GM19035 (cell line): ENCODE results near the gene NUDT2.
"Not testable (repeated sequence)": the region's sequence is repeated elsewhere in the genome, so short reads cannot be mapped to it uniquely, and the experiment has no call there.

ENCODE experiments used
- ATAC-seq: cut with Tn5 transposase; IDR thresholded peaks from one replicate; pipeline ENCODE4 v1.9.1; 2021; ENCODE audit not compliant: unreplicated experiment

Gene NUDT2

GRCh38 chr9:34328987-34329832 lies at the start of gene NUDT2, which contains the start of gene KIF24:
TSS of gene NUDT2 (plus strand) at chr9:34329569. CDS start at chr9:34339040, 9,471 bp downstream.
TSS of gene KIF24 (minus strand) at chr9:34329268. CDS start at chr9:34311346, 17,922 bp downstream.
- peak; percentile 93 for ATAC-seq

GRCh38 chr9:34282096-34282495 lies 47.3 kb upstream of the NUDT2 start:
- ATAC-seq, result no peak

DNA sequence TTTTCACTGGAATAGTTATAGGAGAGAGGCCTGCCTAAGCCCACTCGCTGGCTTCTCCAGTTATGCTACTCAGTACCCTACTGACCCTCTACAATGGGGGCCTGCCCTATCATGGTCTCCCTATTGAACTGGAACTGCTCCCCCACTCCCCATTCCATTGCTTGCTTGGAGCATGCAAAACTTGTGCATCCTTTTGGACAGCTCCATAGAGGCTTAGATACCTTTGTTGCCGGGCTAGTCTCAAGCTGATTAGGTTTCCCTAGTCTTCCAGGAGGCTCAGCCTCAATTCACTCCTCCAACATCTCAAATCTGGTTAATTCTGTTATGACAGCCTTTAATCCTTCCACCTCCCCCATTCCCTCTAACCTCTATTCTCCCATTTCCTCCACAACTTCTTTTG lies 40.2 kb upstream of the NUDT2 start:
- no peak for ATAC-seq

GRCh38 chr9:34291023-34291422 lies 38.3 kb upstream of the NUDT2 start:
- no peak for ATAC-seq

DNA sequence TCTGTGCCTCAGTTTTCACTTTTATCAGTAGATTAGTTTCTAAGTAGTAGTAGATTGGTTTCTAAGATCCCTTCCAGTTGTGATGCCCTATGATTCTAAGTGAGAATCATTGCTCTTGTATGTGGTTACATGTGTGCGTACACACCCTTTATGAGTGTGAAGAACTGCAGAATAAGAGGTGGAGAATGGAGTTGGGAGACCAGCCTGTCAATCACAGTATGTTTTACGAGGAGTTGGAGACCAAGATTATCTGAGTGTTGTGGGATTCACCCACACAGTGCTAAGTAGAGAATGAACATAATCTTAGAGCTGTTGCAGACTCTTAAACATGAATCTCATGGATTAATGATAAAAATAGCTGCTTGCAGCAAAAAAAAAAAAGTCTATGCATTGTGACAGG lies 37.9 kb upstream of the NUDT2 start:
- ATAC-seq, result no peak

GRCh38 chr9:34292552-34292951 lies 36.8 kb upstream of the NUDT2 start:
- ATAC-seq, result no peak

- not testable (repeated sequence) for ATAC-seq
Measured at GRCh38 chr9:34301064-34301463, 28.3 kb upstream of the NUDT2 start.

- ATAC-seq, result not testable (repeated sequence)
Measured at GRCh38 chr9:34308316-34308715, 21.1 kb upstream of the NUDT2 start.

- no peak for ATAC-seq
Measured at GRCh38 chr9:34310215-34310614, 19.2 kb upstream of the NUDT2 start.

GRCh38 chr9:34311499-34312185 lies 17.7 kb upstream of the NUDT2 start:
- no peak for ATAC-seq

GRCh38 chr9:34317436-34317835 lies 11.9 kb upstream of the NUDT2 start:
- ATAC-seq, result no peak

GRCh38 chr9:34318163-34318790 lies 11.1 kb upstream of the NUDT2 start:
- ATAC-seq, result no peak

DNA sequence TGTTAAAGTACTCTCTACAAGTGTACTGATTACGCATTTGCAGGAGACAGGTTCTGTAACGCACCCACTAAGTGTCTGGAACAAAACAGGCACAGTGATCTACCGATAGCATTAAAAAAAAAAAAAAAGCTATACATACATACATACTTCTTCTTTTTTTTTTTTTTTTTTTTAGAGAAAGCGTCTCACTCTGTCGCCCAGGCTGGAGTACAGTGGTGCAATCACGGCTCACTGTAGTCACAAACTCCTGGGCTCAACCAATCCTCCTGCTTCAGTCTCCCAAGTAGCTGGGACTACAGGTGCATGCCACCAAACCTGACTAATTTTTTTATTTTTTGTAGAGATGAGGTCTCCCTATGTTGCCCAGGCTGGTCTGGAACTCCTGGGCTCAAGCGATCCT lies 7.9 kb upstream of the NUDT2 start:
- no peak for ATAC-seq

- no peak for ATAC-seq
Measured at GRCh38 chr9:34322899-34323591, 6.3 kb upstream of the NUDT2 start.

DNA sequence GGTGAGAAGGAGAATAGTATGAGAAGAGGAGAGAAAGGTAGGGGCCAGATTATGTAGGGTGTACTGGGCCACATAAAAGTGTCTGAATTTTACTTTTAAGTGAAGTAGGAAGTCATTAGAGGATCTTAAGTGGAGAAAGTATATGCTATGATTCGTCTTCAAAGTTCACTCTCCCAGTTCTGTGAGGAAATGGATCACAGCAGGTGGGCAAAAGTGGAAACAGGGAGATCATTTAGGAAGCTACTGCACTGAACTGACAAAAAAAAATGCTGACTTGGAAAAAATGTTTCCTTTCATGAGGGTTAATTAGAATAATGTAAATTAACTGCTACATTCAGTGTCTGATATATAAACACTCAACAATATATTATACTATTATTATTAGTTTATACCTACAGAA lies 2.7 kb upstream of the NUDT2 start:
- no peak for ATAC-seq

DNA sequence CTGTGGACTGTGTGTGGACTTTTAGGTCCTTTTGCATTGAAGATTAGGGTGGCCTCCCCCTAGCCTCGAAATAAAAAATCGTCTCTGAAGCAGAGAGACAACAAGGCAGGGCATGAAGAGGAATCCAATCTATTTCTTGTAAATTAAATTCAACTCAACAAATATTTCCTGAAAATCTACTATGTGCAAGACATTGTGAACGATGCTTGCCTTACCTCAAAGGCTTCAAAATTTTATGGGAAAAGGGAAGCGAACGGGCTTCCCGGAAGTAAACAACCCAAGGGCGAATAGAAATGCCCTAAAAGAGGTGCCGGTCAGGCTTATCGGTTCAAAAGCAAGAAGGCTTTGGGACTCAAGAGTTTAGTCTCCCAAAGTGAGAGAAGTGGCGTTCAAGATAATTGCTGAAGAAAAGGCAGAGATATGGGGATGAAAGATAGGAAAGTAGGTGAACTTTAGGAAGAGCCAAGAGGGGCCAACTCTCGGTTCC lies 826 bp upstream of the NUDT2 start:
- ATAC-seq, result peak; percentile 0

GRCh38 chr9:34331196-34331595 lies 1.8 kb downstream of the NUDT2 start:
- no peak for ATAC-seq

GRCh38 chr9:34332076-34332964 lies 3.0 kb downstream of the NUDT2 start:
- no peak for ATAC-seq

GRCh38 chr9:34333836-34334235 lies 4.5 kb downstream of the NUDT2 start:
- ATAC-seq, result no peak

DNA sequence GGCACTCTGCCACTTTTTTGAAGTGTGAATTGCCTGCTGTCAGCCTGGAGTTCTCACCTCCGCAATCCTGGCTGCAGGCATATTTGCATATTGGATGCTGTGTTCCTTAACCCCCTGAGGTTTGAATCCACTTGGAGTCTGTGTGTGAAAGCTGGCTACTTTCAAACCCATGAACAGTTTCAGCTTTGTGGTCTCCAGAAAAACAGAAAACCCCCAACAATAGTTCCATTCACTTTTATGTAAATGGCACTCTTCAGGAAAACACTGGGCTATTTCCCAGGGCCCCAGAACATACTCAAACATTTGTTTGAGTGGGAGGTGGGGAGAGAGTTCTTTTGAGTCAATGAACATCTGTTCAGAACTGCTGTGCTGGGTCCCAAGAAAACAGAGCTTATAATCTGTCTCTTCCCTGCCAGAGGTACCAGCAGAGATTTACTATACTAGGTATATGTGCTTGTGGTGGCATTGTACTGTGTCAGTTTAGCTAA lies 5.0 kb downstream of the NUDT2 start:
- ATAC-seq, result no peak
